NCI-H1694 treated with DMSO at 0.1 percent for 48 hours (cell line): ENCODE data around the gene TLE4.

ENCODE experiments used
- DNase-seq: peaks from one replicate; lab custom pipeline; 2025; lab: John Stamatoyannopoulos, UW

Gene TLE4

DNA sequence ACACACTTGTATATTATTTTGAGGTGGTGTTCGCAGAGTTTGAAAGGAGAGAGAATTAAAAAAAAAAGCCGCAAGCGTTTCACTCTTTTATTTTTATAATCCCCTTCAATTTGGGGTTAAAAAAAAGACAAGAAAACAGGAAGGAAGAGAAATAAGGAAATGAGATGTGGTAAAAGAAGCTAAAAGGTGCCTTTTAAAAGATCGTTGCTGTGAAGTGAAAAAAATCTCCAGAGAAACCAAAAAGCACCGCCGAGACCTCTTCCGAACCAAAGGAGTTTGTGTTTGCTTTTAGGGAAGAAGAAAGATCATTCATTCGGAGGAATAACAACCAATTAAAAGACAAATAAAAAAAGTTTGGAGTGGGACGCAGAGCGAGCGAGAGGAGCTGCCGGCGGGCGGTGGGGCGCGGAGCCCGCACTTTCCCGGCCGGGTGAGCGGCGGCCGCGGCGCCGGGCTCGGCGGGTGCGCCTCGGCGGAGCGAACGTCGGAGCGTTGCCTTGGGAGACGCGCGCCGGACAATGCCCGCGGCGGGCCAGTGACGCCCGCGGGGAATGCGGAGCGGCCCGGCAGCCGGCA, 355 bp downstream of the TLE4 start:
- no peak for DNase-seq

DNA sequence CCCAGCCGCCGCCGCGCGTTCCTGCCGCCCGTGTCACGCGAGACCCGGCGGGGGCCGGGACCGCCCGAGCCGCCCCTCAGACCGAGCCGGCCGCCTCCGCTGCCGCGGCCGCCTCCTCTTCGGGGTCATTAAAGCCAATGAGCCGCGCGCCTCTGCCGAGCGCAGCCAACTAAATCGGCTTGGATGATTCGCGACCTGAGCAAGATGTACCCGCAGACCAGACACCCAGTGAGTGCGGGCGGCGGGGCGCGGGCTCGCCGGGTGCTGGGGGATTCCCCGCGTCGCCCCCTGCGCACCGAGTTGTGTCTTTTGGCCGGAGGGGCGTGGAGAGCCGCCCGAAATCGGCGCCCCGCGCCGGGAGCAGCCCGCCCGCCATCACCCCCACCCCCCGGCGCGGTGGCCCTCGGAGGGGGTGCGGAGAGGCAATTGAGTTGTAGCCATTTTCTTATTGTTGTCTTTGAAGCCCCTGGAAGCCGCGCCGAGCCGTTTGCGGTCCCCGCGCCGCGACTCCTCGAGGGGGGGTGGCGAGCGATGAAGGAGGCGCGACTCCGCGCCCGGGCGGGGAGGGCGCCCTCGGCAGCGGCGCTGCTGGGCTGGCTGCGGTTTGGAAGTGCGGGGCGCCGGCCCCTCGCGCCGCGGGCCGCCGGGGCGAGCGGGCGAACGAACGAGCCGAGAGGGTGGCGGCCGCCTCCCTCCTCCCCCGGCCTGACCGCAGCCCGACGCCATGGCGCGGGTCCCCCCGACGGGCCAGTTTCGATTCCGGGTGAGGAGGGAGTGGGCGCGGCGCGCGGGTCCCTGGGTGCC, 1.0 kb downstream of the TLE4 start:
- no peak for DNase-seq

DNA sequence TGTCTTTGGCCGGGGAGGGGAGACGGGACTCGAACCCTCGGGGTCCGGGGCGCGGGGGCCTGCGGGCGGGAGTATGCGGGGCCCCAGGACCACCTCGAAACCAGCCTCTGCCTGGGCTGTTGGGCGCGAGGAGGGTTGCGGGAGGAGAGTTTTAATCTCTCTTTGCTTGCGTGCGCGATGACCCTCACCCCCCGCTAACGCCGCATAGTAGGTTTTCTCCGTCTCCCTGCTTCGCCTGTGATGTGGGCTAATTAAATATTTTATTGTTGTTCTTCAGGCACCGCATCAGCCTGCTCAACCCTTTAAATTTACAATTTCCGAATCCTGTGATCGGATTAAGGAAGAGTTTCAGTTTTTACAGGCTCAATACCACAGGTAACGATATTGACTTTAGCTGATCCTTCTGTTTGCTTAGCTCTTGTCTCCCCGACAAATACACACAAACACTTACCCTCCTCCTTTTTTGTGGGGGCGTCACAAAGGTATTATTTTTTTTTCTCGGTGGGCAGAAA, 1.7 kb downstream of the TLE4 start:
- no peak for DNase-seq

DNA sequence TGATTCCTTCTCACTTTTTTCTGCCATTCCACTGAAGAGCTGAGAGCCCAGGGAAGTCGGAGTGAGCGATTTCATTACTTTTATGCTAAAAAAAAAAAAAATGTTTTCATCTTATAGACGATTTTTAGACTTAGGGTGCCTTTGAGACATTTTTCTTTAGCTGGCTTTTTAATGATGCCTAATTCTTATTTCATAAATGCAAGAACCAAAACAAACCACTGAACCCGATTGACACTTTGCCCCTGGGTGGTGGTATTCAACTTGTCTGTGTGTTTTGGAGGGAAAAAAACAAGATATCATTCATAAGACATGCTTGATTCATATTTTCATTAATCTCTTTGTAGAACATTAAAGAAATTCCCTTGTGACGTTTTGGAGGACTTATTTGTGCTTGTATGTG, 2.4 kb downstream of the TLE4 start:
- no peak for DNase-seq

DNA sequence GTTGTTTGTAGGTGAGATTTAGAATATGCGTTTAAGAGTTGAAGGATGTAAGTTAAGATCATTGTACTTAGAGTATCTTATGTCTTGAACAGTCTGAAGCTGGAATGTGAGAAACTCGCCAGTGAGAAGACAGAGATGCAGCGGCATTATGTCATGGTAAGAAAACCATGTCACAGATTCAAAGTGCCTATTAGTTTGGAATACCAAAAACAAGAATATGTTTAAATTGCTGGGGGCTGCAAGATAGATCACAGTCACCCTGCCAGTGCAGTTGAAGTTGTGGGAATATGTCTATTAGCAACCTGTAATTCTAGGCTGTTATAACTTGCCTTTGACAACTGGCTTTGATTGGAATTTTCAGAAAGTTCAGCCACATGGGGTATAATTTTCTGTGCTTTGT, 3.0 kb downstream of the TLE4 start:
- DNase-seq, result no peak

DNA sequence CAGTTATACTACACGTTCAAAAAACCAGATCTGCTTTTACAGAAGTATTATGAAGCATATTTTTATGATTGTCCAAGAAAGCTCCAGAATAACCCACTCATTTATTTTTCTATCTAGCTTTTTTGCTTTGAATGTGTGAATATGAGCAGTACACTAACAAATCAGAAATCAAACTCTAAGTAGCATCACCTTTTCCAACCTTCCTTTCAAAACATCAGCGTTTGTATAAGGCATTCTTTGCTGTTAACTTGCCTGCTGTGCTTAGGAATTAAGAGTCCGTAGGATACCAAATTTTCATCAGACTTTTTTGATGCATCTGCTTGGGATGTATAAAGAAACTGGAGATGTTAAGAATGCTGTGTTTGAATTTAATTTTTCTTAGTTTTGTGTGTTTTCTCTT, 3.8 kb downstream of the TLE4 start:
- DNase-seq, result no peak

DNA sequence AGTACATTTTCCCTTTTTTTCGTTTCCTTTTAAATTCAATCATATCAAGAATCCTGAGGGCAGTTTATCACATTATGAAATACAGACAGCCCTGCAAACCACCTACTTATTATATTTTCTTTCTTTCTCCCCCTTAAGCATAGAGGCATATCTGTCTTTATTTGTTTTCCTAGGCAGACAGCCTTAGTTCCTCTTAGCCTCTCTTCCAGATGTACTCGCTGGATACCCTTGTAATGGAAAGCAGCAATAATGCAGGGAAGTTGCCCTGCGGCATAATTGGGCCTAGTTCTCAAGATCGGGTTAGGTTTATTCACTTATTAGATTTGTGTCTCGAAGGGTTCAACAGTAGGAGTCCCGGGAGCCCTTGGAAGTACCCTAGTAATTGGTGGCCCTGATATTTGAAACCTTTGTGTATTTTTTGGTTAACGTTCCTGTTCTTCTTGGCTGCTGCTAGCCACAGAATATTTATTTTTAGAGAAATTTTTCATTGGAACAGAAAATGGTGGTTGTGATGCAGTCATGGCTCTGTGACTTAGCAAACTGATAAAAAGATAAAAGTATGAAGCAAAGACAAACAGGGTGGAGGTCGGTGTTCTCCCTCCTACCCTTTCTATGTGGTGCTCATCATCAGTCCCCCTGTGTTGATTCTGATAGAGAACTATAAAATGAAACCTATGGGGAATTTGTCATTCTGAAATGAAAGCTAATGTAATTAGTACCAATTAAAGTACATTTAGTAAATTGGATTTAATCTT, 6.4 kb downstream of the TLE4 start:
- DNase-seq, result no peak

DNA sequence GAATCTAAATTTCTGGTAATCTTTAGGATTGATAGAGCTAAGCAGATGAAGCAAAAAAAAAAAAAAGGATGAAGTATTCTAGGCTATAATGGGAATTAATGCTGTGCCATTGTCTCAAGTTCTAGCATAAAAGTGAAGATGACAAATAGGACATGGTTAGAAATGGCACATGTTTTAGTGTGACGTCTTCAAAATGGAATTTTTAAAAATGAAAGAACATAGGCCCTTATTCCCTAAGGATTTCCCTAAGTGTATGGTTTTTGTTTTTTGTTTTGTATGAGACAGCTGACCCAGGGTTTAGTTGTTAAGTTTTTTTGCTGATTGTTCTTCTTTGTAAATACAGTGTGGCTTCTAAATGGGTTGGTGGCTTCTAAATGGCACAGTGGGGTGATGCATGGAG, 7.1 kb downstream of the TLE4 start:
- DNase-seq, result no peak

DNA sequence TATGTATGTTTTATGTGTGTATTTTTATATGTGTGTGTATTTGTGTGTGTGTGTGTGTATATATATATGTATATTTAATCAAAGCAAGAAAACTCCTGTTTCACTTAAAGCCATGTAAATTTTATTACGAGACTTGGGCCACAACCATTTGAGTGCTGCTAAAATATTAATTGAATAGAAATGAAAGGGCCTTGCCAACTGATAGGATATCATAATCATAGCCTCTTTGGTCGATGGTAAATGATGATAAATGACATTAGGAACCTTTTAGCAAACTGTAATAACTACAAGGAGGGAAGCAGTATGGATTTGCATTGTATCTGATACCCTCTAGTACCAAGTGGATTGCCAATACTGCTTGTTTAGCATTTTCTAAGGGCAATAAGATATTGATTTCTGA, 7.9 kb downstream of the TLE4 start:
- no peak for DNase-seq

DNA sequence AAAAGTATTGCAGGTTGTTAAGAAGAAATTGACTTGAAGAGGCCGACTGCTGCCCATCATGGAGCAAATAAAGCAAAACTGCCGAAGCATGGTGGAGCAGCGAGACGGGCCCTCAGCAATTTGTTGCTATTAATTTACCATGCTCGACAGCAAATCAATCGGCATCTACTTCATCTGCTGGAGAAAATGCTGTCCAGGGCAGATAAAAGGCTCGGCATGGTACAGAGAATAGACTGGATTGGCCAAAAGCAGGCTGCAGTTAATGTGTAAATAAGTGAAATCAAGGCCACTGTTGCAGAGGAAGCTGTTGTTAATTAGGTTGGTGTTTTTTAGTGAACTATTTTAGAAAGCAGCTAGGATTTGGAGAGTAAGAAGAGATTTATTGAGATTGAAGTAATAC, 8.3 kb downstream of the TLE4 start:
- DNase-seq, result no peak

DNA sequence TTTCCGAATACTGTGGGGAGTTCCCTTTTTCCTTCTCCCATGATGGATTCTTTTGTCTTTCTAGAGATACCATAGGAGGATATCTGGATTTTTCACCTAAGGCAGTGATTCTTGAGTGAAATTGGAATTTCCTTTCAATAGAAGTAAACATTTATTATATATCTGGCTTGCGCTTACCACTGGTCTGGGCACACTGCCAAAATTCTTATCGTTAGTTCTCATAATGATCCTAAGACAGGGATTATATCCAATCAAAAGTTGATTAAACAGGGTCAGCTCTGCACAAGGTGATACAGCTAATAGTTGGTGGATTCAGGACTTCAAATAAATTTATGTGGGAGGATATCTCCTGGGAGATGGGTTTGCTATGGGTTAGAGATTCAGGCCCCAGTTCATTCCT, 9.6 kb downstream of the TLE4 start:
- no peak for DNase-seq

DNA sequence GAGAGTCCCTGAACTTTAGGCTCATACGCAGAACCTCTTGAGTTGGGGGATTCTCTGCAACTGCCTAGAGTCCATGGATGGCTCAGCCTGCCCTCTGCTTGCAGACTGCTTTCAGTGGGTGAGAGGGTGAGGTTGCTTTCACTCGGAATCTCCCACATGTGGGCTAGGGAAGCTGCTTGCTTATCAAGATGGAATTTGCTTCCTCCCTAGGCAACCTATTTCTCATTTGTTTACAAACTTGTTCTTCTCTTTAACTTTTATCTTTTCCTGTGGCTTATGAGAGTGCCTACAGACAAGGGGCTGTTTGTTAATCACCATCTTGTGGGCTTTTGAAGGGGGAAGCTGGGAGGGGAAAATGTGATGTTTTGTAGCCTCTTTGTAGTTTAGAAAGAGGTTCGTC, 10.0 kb downstream of the TLE4 start:
- no peak for DNase-seq

DNA sequence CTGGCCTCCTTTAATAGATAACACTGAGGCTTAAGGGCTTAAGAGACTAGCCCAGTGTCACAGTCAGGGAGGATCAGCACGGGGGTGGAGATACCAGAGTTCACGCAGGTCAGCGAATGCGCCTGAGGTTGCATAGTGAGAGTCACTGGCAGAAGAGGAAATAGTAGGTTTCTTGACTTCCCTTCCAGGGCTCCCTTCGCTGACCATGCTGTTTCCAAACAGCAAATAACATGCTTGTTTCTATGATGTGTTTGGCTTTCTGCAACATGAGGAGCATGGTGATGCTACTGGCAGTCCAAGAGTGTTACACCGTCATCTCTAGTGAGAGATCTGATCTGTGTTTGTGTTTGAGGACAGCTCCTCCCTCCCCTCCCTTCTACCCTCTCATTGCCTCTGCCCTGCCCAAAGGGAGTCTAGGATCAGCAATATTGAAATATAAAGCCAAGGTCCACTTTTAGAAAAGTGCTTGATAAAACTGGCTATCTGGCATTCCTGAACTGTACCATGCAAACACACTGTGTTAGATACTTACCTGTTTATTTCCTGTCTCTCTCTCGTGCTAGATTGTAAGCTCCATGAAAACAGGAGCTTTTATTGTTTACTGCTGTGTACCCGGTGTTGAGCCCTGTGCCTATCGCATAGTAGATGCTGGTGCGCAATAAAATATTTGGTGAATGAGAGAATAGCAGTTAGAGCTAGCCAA, 12.3 kb downstream of the TLE4 start:
- DNase-seq, result no peak

DNA sequence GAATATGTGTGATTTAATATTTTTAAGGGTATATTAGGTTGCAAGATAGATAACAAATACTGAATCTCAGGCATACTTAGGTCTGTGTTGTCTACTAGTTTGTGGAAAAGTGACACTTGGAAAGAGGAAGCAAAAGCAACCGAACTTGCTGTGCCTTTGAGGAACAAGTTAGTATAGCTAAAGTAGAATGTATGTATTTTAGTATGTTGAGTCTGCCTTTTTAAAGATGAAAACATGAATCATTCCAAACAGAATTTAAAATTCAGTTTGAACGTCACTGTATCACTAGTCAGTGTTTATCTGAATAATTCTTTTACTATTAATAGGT, 12.9 kb downstream of the TLE4 start:
- no peak for DNase-seq

DNA sequence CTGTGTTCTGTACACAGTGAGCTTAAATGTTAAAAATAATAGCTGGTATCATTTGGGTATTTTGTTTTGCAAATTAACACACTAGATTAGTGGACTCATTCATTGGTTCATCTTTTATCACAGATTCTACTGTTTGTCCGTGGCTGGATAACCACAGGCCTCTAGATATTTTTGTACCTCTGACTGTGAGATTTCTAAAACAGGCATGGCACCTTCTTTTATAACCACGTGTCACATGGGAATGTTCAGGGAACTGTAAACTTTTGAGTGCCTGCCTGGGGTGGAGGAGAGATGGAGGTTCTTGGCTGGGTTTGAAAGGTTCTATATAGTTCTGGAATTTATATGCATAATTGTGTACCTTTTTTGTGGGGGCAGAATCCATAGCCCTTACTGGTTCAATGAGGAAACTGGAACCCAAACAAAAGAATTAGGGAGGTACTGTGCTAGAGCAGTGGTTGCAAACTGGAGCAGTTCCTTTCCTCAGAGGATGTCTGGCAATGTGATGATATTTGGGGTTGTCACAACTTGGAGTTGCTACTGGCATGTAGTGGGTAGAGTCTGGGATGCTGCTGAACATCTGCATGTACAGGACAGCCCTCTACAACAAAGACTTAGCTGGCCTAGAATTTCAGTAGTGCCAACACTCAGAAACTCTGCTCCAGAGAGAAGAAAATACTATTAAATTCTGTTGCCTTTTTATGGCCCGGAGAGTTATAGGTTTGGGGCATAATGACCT, 16.9 kb downstream of the TLE4 start:
- no peak for DNase-seq

DNA sequence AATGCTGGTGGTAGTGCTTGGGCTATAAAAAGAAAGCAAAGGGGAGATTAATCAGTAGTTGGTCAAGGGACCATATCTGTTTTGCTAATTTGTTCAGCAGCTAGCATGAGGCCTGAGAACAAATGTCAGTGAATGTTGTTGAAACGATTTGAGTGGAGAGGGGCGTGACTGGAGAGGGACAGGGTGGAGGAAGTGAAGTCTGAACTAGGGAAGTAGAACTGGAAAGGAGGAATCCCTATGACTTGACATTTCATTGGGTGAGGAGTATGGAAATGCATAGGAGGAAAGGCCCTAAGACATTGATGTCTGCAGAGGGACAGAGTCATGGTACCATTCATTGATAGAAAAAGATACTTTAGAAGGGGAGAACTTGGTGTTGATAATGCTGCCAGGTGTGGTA, 19.7 kb downstream of the TLE4 start:
- no peak for DNase-seq

DNA sequence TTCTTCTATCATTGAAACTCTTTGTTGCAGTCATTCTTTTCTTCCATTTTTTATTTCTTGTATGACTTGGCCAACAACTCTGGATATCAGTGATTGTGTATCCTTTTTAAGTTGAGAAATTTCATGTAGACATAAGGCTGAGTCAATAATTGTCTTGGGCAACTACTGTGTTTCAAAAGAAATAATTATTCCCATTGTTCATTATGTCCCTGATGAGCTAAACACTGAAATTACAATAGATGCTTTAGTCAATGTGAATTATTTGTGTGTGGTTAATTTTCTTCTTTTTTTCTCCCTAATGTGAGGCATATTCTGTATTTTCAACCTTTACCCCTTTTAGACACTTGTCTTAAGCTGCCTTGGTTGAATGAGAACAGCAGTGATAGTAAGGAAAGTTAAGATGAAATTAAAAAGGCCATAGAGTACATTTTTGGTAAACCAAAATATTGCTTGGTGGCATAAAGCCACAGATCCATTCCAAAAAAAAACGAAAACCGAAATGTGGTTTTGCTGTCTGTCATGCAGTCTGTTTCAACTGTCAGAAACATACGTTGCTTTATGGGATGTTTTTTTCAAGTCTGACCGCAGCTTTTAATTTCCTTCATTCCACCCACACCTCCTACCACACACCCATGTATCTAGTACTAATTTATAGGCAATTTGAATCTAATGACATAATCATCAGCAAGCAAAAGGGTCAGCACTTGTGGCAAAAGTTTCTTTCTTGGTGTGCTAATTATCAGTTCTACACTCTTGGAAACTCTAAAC, 21.1 kb downstream of the TLE4 start:
- DNase-seq, result no peak

DNA sequence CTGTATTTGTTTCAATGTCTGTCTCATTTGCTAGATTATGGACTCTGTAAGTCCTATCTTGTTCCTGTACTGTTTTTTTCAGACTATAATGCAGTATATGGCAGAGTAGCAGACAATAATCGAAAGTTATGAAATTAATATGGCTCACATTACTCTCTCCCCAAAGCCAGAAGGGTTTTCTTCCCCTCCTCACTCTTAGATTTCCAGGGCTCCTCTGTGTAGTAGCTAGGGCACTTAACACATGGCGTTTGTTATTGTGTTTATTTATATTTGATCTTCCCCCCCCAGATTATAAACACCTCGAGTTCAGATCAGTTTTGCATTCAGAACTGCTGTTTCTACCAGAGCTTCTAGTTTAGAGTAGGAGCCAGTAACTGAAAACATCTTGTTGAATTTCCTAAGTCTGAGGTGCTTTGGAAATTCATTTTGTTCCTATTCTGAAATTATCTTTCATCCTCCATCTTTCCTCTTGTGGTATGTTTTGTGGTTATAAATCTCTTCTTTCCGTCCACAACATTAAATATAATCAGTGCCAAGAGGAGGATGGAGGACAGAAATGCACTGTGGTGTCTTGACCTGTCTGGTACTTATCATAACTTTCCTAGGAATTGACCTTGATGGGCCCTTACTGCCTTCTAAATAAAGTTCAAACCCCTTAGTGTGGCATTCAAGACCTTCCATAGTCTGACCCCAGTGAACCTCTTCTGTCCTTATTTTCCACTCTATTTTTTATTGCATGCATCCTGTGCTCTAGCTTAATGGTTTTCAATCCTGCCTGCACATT, 27.0 kb downstream of the TLE4 start:
- no peak for DNase-seq

DNA sequence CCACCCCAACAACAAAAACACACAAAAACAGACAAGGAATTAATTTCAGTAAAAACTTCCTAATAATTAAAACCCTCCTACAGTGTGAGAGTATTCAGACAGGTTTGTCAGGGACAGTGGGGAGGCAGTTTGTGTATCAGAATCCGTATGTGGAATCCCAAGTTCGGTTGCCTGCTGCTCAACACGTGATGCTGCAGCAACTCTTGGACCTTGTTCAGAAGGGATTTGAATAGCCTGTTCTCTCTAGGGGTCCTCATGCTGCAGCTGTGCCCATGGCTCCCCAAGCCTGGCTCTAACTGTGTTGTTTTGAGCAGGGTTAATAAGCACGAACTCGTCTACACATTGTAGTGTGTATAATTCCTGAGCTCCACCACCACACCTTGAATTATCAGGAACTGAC, 28.7 kb downstream of the TLE4 start:
- no peak for DNase-seq

DNA sequence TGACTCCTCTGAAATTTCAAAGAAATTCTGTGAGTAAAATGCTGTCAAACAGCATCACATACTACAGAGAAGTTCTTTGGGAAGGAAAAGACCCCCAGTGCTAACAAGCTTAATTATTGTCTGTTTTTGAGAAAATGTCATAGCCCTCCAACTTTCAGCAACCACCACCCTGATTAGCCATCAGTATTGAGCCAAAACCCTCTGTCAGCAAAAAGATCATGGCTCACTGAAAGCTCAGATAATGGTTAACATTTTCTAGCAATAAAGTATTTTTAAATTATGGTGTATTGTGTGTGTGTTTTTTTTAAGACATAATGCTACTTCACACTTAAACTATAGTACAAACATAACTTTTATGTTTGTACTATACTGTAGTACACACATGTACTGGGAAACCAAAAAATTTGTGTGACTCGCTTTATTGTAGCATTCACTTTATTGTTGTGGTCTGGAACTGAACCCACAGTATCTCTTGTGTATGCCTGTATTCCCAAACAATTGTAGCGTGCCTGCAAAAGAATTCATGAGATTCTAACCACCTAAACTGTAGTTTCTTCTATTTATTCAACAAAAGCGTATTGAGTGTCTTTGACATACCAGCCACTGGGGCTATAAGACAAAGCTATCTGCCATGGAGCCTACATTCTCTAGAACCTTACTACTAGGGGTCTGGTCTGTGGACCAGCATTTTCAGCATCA, 31.6 kb downstream of the TLE4 start:
- DNase-seq, result no peak
